SU-DHL-6 (cell line): ENCODE data around the gene TMCC2.
A peak's percentile ranks its signal among the peaks of the same experiment; 100 is the strongest.

Source experiments
- H2AFZ ChIP-seq: fragments of 200-600 bp; sonication (generic); 2 replicates; pipeline ENCODE4 v1.6.1; 2014; ENCODE audit warnings: low read depth, mild to moderate bottlenecking, moderate library complexity, mixed read lengths, antibody characterized with exemption, low read length; ENCODE audit not compliant: severe bottlenecking
- H3F3A ChIP-seq: fragments of 200-600 bp; shearing (Covaris generic); 2 replicates; pipeline ENCODE4 v1.6.0; 2016; ENCODE audit warnings: antibody characterized with exemption, mild to moderate bottlenecking; ENCODE audit not compliant: insufficient read depth
- H3K27ac ChIP-seq: fragments of 200-600 bp; sonication (generic); 2 replicates; pipeline ENCODE4 v1.5.1; 2016; ENCODE audit warnings: low read depth, mild to moderate bottlenecking, low read length, moderate library complexity, mixed read lengths
- H3K27me3 ChIP-seq: fragments of 200-600 bp; sonication (generic), shearing (Covaris generic); 2 replicates; pipeline ENCODE4 v1.6.0; 2014; ENCODE audit warnings: mild to moderate bottlenecking, low read length
- H3K36me3 ChIP-seq: fragments of 200-600 bp; sonication (generic); 2 replicates; pipeline ENCODE4 v1.6.1; 2014; ENCODE audit warnings: mild to moderate bottlenecking, low read length, mixed read lengths
- H3K4me2 ChIP-seq: fragments of 300-600, 200-600 bp; shearing (Covaris generic), sonication (generic); 2 replicates; pipeline ENCODE4 v1.6.0; 2014; ENCODE audit warnings: low read length, low read depth, mild to moderate bottlenecking; ENCODE audit not compliant: poor library complexity, severe bottlenecking
- H3K4me3 ChIP-seq: fragments of 200-600 bp; sonication (generic); 2 replicates; pipeline ENCODE4 v1.5.1; 2014; ENCODE audit warnings: antibody characterized with exemption, low read length, mild to moderate bottlenecking, mixed read lengths; ENCODE audit not compliant: insufficient read depth, poor library complexity, severe bottlenecking
- H3K79me2 ChIP-seq: fragments of 200-600 bp; sonication (generic); 2 replicates; pipeline ENCODE4 v1.6.1; 2014; ENCODE audit warnings: mild to moderate bottlenecking, low read length, moderate library complexity; ENCODE audit not compliant: insufficient read depth
- H3K9ac ChIP-seq: fragments of 200-600 bp; sonication (generic); 2 replicates; pipeline ENCODE4 v1.7.0; 2014; ENCODE audit warnings: mild to moderate bottlenecking, low read length
- H3K9me2 ChIP-seq: fragments of 200-600 bp; sonication (generic); replicated peaks from 2 replicates; pipeline ENCODE4 v1.6.1; 2014; ENCODE audit warnings: low read length; ENCODE audit not compliant: insufficient read depth
- H3K9me3 ChIP-seq: fragments of 200-600 bp; sonication (generic); 2 replicates; pipeline ENCODE4 v1.6.1; 2014; ENCODE audit warnings: low read length, mixed read lengths; ENCODE audit not compliant: insufficient read depth
- H4K20me1 ChIP-seq: fragments of 200-600 bp; sonication (generic); 2 replicates; pipeline ENCODE4 v1.6.1; 2014; ENCODE audit warnings: low read depth, mild to moderate bottlenecking, antibody characterized with exemption, low read length, moderate library complexity, mixed read lengths
- CTCF ChIP-seq: fragments of 200-600 bp; sonication (generic); IDR thresholded peaks from one replicate; pipeline ENCODE4 v1.5.1; 2017; ENCODE audit warnings: antibody characterized with exemption, mild to moderate bottlenecking, low read length, moderate library complexity; ENCODE audit not compliant: insufficient read depth, poor library complexity, severe bottlenecking
- EZH2phosphoT487 ChIP-seq: fragments of 200-600 bp; sonication (generic), shearing (Covaris generic); conservative IDR thresholded peaks from 2 replicates; pipeline ENCODE4 v1.6.1; 2018; ENCODE audit warnings: mild to moderate bottlenecking, antibody characterized with exemption, low read length, moderate library complexity, mixed read lengths

TMCC2 gene

GRCh38 chr1:205313563-205314308 is 86.0 kb downstream of the TMCC2 start:
- H3K79me2 ChIP-seq: peaks cover 23% of the 10 kb centered on the region
- no peaks in the 10 kb centered on the region for H3K9me3 ChIP-seq

GRCh38 chr1:205315008-205315618 is 87.4 kb downstream of the TMCC2 start:
- no peaks in the 10 kb centered on the region for H4K20me1 ChIP-seq
- H3K4me2 ChIP-seq: no peak overlapping the region
- H2AFZ ChIP-seq: no peak overlapping the region
- H3K79me2 ChIP-seq: peaks cover 32% of the 10 kb centered on the region
- no peak overlapping the region for H3K27ac ChIP-seq
- H3K9me2 ChIP-seq: no peaks in the 10 kb centered on the region
- TF ChIP-seq CTCF (no peak), EZH2phosphoT487 (no peak)
- H3K9me3 ChIP-seq: no peaks in the 10 kb centered on the region
- no peak overlapping the region for H3K9ac ChIP-seq
- no peak overlapping the region for H3K4me3 ChIP-seq
- no peaks in the 10 kb centered on the region for H3K36me3 ChIP-seq
- no peaks in the 10 kb centered on the region for H3K27me3 ChIP-seq
- H3F3A ChIP-seq: peaks cover 9% of the 10 kb centered on the region; the same call in 1 of the 2 replicates

More at GRCh38 chr1:205313563-205314308, 86.0 kb downstream of the TMCC2 start:
- Histone ChIP-seq H3K9ac (peak overlapping the region; percentile 28; the same call in 1 of the 2 replicates), H3K36me3 (no peaks in the 10 kb centered on the region), H2AFZ (no peak overlapping the region), H3K4me3 (peak overlapping the region; percentile 9), H4K20me1 (no peaks in the 10 kb centered on the region), H3K4me2 (peak overlapping the region; percentile 49), H3F3A (peaks cover 3% of the 10 kb centered on the region; the same call in 1 of the 2 replicates), H3K9me2 (no peaks in the 10 kb centered on the region), H3K27ac (peak overlapping the region; percentile 13), H3K27me3 (no peaks in the 10 kb centered on the region)
- no peak for TF ChIP-seq CTCF
- TF ChIP-seq EZH2phosphoT487: no peak

GRCh38 chr1:205316161-205316566 is 88.4 kb downstream of the TMCC2 start:
- no peak overlapping the region for H3K4me3 ChIP-seq
- no peaks in the 10 kb centered on the region for H3K36me3 ChIP-seq
- no peaks in the 10 kb centered on the region for H4K20me1 ChIP-seq
- no peak overlapping the region for H3K4me2 ChIP-seq
- H3K27ac ChIP-seq: no peak overlapping the region
- no peaks in the 10 kb centered on the region for H3K27me3 ChIP-seq
- H3F3A ChIP-seq: peaks cover 9% of the 10 kb centered on the region; the same call in 1 of the 2 replicates
- H3K9ac ChIP-seq: no peak overlapping the region
- no peaks in the 10 kb centered on the region for H3K9me3 ChIP-seq
- TF ChIP-seq EZH2phosphoT487 (no peak), CTCF (no peak)
- no peaks in the 10 kb centered on the region for H3K9me2 ChIP-seq
- H2AFZ ChIP-seq: no peak overlapping the region
- H3K79me2 ChIP-seq: peaks cover 32% of the 10 kb centered on the region
